Astrocyte of the spinal cord (primary cell): ENCODE results near the gene TET1.
"Not testable (repeated sequence)": the region's sequence is repeated elsewhere in the genome, so short reads cannot be mapped to it uniquely, and the experiment has no call there.

Source experiments
- DNase-seq: peaks from one replicate; pipeline ENCODE4 v3.0.0; 2011; ENCODE audit warnings: low read depth, low spot score
- H3K4me3 ChIP-seq: 2 replicates; pipeline ENCODE4 v1.5.1; 2011; ENCODE audit warnings: low read depth, mild to moderate bottlenecking, low read length, moderate library complexity
- in situ Hi-C: cut with HindIII; loops from 2 replicates; pipeline ENCODE4 v1.10.0; 2017; ENCODE audit warnings: low sequenced_read_pairs
- TF ChIP-seq, protein P1 (sequence below): IDR thresholded peaks from 2 replicates; pipeline ENCODE4 v1.5.1; 2012; ENCODE audit warnings: low read depth, mild to moderate bottlenecking, low read length, inconsistent platforms

The TET1 gene

DNA sequence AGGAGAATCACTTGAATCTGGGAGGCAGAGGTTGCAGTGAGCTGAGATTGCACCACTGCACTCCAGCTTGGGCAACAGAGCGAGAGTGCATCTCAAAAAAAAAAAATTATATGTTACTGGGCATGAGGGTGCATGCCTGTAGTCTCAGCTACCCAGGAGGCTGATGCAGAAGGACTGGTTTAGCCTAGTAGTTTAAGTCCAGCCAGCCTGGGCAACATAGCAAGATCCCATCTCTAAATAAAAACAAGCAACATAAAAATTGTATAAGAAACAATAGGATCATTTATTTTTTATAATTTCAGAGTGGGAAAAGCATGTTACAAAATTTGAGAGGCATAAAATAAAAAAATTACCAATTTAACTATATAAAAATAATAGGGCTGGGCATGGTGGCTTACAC is 145.4 kb downstream of the TET1 start:
- TF ChIP-seq, protein P1, sequence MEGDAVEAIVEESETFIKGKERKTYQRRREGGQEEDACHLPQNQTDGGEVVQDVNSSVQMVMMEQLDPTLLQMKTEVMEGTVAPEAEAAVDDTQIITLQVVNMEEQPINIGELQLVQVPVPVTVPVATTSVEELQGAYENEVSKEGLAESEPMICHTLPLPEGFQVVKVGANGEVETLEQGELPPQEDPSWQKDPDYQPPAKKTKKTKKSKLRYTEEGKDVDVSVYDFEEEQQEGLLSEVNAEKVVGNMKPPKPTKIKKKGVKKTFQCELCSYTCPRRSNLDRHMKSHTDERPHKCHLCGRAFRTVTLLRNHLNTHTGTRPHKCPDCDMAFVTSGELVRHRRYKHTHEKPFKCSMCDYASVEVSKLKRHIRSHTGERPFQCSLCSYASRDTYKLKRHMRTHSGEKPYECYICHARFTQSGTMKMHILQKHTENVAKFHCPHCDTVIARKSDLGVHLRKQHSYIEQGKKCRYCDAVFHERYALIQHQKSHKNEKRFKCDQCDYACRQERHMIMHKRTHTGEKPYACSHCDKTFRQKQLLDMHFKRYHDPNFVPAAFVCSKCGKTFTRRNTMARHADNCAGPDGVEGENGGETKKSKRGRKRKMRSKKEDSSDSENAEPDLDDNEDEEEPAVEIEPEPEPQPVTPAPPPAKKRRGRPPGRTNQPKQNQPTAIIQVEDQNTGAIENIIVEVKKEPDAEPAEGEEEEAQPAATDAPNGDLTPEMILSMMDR: no peak
- DNase-seq: no peak
- no peak overlapping the region for H3K4me3 ChIP-seq
- in situ Hi-C loops: no loop called here

DNA sequence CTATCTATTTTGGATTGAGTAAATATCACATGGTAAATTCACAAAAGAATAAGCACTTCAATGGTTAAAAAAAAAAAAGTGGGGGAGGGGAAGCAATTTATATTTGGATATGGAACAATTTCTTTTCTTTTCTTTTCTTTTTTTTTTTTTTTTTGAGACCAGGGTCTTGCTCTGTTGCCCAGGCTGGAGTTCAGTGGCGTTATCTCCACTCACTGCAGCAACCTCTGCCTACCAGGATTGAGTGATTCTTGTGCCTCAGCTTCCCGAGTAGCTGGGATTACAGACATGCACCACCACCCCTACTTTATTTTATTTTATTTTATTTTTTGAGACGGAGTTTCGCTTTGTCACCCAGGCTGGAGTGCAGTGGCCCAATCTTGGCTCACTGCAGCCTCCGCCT is 148.8 kb downstream of the TET1 start:
- DNase-seq, in situ Hi-C loops, H3K4me3 ChIP-seq: not testable (repeated sequence)

DNA sequence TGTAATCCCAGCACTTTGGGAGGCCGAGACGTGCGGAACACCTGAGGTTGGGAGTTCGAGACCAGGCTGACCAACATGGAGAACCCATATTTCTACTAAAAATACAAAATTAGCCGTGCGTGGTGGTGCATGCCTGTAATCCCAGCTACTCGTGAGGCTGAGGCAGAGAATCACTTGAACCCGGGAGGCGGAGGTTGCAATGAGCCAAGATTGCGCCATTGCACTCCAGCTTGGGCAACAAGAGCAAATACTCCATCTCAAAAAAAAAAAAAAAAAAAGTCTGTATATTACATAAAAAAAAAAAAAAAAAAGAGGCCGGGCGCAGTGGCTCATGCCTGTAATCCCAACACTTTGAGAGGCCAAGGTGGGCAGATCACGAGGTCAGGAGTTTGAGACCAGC is 152.9 kb downstream of the TET1 start:
- H3K4me3 ChIP-seq, in situ Hi-C loops, DNase-seq: not testable (repeated sequence)

DNA sequence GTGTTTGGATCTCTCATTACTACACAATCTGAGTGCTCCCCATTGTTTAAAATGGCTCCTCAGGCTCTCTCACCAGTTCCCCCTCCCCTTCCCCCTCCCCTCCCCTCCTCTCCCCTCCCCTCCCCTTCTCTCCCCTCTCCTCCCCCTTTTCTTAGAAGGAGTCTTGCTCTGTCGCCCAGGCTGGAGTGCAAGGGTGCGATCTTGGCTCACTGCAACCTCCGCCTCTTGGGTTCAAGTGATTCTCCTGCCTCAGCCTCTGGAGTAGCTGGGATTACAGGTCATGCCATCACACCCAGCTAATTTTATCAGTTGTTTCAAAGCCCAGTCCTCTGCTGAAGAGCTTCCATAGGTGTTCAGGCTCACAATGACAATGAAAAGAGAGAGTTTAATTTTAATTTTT is 157.3 kb downstream of the TET1 start:
- no peak overlapping the region for H3K4me3 ChIP-seq
- in situ Hi-C loops: no loop called here
- TF ChIP-seq, protein P1: no peak
- DNase-seq: no peak

DNA sequence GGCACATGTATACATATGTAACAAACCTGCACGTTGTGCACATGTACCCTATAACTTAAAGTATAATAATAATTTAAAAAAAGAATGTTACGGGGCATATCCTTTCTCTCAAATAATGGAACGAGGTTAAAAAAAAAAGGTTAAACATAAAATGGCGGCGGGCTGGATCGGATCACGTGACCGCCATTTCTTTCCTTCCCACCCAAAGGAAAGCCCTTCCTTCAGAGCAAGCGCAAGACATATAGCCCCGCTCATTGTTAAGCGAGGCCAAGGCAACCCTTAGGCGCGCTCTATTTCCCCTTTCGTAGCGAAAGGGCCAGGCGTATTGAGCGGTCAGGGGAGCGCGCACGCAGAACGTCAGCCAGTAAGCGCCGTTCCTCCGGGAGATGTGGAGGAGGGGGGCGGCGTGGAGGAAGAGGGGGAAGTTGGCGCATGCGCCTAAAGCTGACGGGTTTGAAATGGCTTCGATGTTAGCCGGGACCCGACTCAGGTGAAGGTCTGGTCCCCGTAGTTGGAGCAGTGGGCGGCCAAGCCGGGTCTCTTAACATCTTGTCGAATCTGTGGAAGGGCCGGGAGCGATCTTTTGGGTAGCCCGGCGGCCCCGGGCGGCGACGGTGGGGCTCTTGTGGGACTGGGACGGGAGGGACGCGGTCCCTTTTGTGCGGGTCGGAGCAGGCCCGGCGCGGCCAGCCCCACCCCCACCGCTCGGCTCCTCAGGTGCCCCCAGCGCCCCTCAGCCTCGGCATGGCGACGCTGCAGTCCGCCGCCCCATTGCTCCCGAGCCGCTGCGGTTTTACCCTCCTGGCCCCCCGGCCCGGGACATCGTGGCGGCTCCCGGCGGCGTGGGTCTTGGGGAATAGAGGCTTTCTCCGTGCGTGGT is 160.9 kb downstream of the TET1 start, which contains the start of gene CCAR1:
TSS of gene CCAR1 (plus strand) at position 447 of the 880 bp plus-strand sequence. CDS start 1,266 bp downstream, outside the sequence.
- DNase-seq: peak; percentile 99
- peak within 1 kb of the TSS; percentile 95 for H3K4me3 ChIP-seq
- in situ Hi-C loops: no loop called here
- TF ChIP-seq, protein P1: no peak

DNA sequence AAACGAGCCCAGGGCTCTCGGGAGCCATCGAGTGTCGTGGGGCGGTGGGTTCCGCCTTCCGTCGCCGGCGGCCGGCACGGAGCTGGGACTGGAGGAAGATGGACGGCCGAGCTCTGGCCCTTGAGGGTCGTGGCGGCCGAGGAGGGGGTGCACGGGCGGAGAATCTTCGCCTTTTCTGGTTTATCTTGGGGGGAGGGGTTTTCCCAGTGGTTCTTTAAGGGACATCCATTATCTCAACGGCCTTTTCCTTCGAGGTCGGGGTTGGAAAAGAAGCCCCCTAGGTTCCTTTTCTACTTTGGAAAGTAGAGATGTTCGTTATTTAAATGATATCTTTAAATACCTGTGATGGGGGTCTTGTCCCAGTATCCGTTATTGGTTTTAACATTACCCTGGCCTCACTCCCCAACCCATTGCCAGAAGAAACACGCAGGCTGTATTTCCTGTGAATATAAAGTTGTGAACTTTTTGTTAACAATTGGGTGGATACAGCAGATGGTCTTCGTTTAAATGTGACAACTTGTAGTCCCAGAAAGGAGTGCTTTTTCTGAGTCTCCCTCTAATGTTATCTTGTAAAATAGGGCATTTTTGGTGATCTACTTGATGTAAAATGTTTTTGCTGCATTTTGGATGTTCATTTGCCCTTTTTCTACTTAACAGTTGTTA is 161.7 kb downstream of the TET1 start:
- no peak for DNase-seq
- in situ Hi-C loops: no loop called here
- H3K4me3 ChIP-seq: peak overlapping the region; percentile 95
- TF ChIP-seq, protein P1: no peak

DNA sequence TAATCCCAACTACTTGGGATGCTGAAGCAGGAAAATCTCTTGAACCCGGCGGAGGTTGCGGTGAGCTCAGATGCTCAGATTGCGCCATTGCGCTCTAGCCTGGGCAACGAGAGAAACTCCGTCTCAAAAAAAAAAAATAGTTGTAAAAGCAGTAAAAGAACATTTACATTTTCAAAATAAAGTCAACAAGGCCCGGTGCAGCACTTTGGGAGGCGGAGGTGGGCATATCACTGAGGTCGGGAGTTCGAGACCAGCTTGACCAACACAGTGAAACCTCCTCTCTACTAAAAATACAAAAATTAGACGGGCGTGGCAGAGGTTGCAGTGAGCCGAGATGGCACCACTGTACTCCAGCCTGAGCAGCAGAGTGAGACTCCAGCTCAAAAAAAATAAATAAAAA is 164.9 kb downstream of the TET1 start:
- H3K4me3 ChIP-seq: no peak overlapping the region
- no peak for DNase-seq
- in situ Hi-C loops: no loop called here
- TF ChIP-seq, protein P1: no peak
